ENCODE data around the gene ITGA7. TPM values are rescaled to one million over a fixed set of nuclear protein-coding genes. Genes with fewer than 3 reads are reported as not detected.

The ITGA7 gene
- total RNA-seq, 1 donor from 2014 or later: 43.4 TPM

GRCh38 chr12:55703288-55703687, 4.4 kb downstream of the ITGA7 start:
- H3F3A ChIP-seq (ENCODE audit: low read depth): peaks cover 7% of the 10 kb centered on the region
- Mint-ChIP-seq H3K4me3 (no peak overlapping the region), H3K9me3 (no peaks in the 10 kb centered on the region), H3K36me3 (peaks cover 11% of the 10 kb centered on the region), H3K4me1 (peaks cover 39% of the 10 kb centered on the region), H3K27ac (no peak overlapping the region), H3K27me3 (ENCODE audit: insufficient read depth, low read depth) (peaks cover 7% of the 10 kb centered on the region)
- H3K9ac ChIP-seq: no peak overlapping the region
- no peak overlapping the region for H3K27ac ChIP-seq
- no peaks in the 10 kb centered on the region for H3K36me3 ChIP-seq
- DNase-seq (ENCODE audit: low spot score): no peak
- no peak overlapping the region for H2AFZ ChIP-seq (replicated peaks)
- H4K20me1 ChIP-seq (ENCODE audit: low read depth): peaks cover 18% of the 10 kb centered on the region
- H3K4me1 ChIP-seq: peaks cover 20% of the 10 kb centered on the region
- no peak for TF ChIP-seq CTCF (IDR thresholded peaks at IDR 0.05)
- no peak for TF ChIP-seq EZH2 (IDR thresholded peaks at IDR 0.05)
- no peak for TF ChIP-seq EZH2phosphoT487 (IDR thresholded peaks at IDR 0.05)
- peaks cover under 1% of the 10 kb centered on the region for H3K27me3 ChIP-seq
- H3K79me2 ChIP-seq (ENCODE audit: low read depth): peaks cover 38% of the 10 kb centered on the region
- no peaks in the 10 kb centered on the region for H3K9me3 ChIP-seq (ENCODE audit: low read depth)
- H3K4me3 ChIP-seq: no peak overlapping the region
- no peak overlapping the region for H3K4me2 ChIP-seq

GRCh38 chr12:55702861-55703260, 4.8 kb downstream of the ITGA7 start:
- TF ChIP-seq CTCF (IDR thresholded peaks at IDR 0.05) (no peak), EZH2phosphoT487 (IDR thresholded peaks at IDR 0.05) (no peak), EZH2 (IDR thresholded peaks at IDR 0.05) (no peak)
- Histone ChIP-seq H3K9ac (no peak overlapping the region), H2AFZ (replicated peaks) (no peak overlapping the region), H3K9me3 (ENCODE audit: low read depth) (no peaks in the 10 kb centered on the region), H3K4me1 (peaks cover 19% of the 10 kb centered on the region), H3K4me3 (no peak overlapping the region), H3K79me2 (ENCODE audit: low read depth) (peaks cover 38% of the 10 kb centered on the region), H3K4me2 (no peak overlapping the region), H3K27ac (no peak overlapping the region), H3K36me3 (no peaks in the 10 kb centered on the region), H3F3A (ENCODE audit: low read depth) (peaks cover 3% of the 10 kb centered on the region), H3K27me3 (no peaks in the 10 kb centered on the region), H4K20me1 (ENCODE audit: low read depth) (peaks cover 18% of the 10 kb centered on the region)
- Mint-ChIP-seq H3K27ac (no peak overlapping the region), H3K27me3 (ENCODE audit: insufficient read depth, low read depth) (peaks cover 7% of the 10 kb centered on the region), H3K4me3 (peak overlapping the region; percentile 5), H3K4me1 (peaks cover 36% of the 10 kb centered on the region), H3K9me3 (no peaks in the 10 kb centered on the region), H3K36me3 (peaks cover 11% of the 10 kb centered on the region)
- DNase-seq (ENCODE audit: low spot score): no peak

GRCh38 chr12:55700255-55701018, 7.3 kb downstream of the ITGA7 start:
- H3K79me2 ChIP-seq (ENCODE audit: low read depth): peaks cover 20% of the 10 kb centered on the region
- no peak overlapping the region for H3K9ac ChIP-seq
- TF ChIP-seq EZH2 (IDR thresholded peaks at IDR 0.05) (no peak), CTCF (IDR thresholded peaks at IDR 0.05) (no peak), EZH2phosphoT487 (IDR thresholded peaks at IDR 0.05) (no peak)
- no peak overlapping the region for H2AFZ ChIP-seq (replicated peaks)
- H3K9me3 ChIP-seq (ENCODE audit: low read depth): no peaks in the 10 kb centered on the region
- Mint-ChIP-seq H3K36me3 (peaks cover 11% of the 10 kb centered on the region), H3K4me3 (no peak overlapping the region), H3K9me3 (no peaks in the 10 kb centered on the region), H3K27ac (no peak overlapping the region), H3K27me3 (ENCODE audit: insufficient read depth, low read depth) (peaks cover 4% of the 10 kb centered on the region), H3K4me1 (peaks cover 17% of the 10 kb centered on the region)
- no peak overlapping the region for H3K27ac ChIP-seq
- no peak for DNase-seq (ENCODE audit: low spot score)
- H3K4me3 ChIP-seq: no peak overlapping the region
- H3K36me3 ChIP-seq: no peaks in the 10 kb centered on the region
- no peak overlapping the region for H3K4me2 ChIP-seq
- no peaks in the 10 kb centered on the region for H3K27me3 ChIP-seq
- H4K20me1 ChIP-seq (ENCODE audit: low read depth): peaks cover 7% of the 10 kb centered on the region
- H3K4me1 ChIP-seq: peaks cover 7% of the 10 kb centered on the region
- H3F3A ChIP-seq (ENCODE audit: low read depth): no peaks in the 10 kb centered on the region

Data from neural progenitor cell (in vitro differentiated cells).